ENCODE measurements around the gene BTBD10. TPM values are rescaled to one million over a fixed set of nuclear protein-coding genes. Genes with fewer than 3 reads are reported as not detected.

BTBD10 gene
- total RNA-seq, 1 experiment from 2014 or later: 58.0 TPM

- Histone ChIP-seq H3K4me1 (ENCODE audit: low read length) (no peaks in the 10 kb centered on the region), H3K27ac (ENCODE audit: low read length) (no peak overlapping the region), H3K9ac (ENCODE audit: low read length) (no peak overlapping the region), H4K20me1 (ENCODE audit: insufficient read depth, low read depth, low read length) (no peaks in the 10 kb centered on the region), H3K4me2 (ENCODE audit: low read depth, low read length, poor library complexity, severe bottlenecking) (no peak overlapping the region), H3K4me3 (ENCODE audit: low read length) (no peak overlapping the region), H2AFZ (ENCODE audit: low read length) (no peak overlapping the region), H3K36me3 (ENCODE audit: insufficient read depth, low read length) (no peaks in the 10 kb centered on the region), H3K9me2 (replicated peaks; ENCODE audit: insufficient read depth, low read length) (no peaks in the 10 kb centered on the region), H3K79me2 (ENCODE audit: low read length) (no peaks in the 10 kb centered on the region), H3K27me3 (ENCODE audit: low read length) (no peaks in the 10 kb centered on the region), H3K9me3 (ENCODE audit: low read length) (no peaks in the 10 kb centered on the region)
- no peak for DNase-seq
Measured at GRCh38 chr11:13349046-13349445, 114.0 kb downstream of the BTBD10 start.

DNA sequence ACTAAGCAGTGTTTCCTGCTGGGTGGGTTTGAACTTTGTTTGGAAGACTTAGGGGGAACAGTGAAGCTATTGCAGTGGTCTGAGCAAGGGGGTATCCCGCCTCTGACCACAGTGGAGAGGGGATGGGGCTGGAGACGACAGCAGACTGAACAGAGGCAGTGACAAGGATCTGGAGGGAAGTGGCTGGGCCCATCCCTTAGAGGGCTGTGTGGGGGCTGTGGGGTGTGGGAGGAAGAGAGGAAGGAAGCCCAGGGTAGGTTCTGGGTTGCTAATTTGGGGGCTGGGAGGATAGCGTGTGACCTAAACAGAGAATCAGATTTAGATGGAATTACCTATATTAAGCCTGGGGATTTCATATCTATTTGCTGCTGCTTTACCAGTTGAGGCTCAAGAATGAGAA, 114.7 kb downstream of the BTBD10 start:
- Histone ChIP-seq H3K9ac (ENCODE audit: low read length) (no peak overlapping the region), H3K4me3 (ENCODE audit: low read length) (no peak overlapping the region), H3K27me3 (ENCODE audit: low read length) (no peaks in the 10 kb centered on the region), H3K4me2 (ENCODE audit: low read depth, low read length, poor library complexity, severe bottlenecking) (no peak overlapping the region), H3K9me3 (ENCODE audit: low read length) (no peaks in the 10 kb centered on the region), H2AFZ (ENCODE audit: low read length) (no peak overlapping the region), H3K9me2 (replicated peaks; ENCODE audit: insufficient read depth, low read length) (no peaks in the 10 kb centered on the region), H3K36me3 (ENCODE audit: insufficient read depth, low read length) (no peaks in the 10 kb centered on the region), H4K20me1 (ENCODE audit: insufficient read depth, low read depth, low read length) (no peaks in the 10 kb centered on the region), H3K27ac (ENCODE audit: low read length) (no peak overlapping the region), H3K79me2 (ENCODE audit: low read length) (no peaks in the 10 kb centered on the region), H3K4me1 (ENCODE audit: low read length) (no peaks in the 10 kb centered on the region)
- no peak for DNase-seq

- Histone ChIP-seq H3K9ac (ENCODE audit: low read length) (no peak overlapping the region), H3K27me3 (ENCODE audit: low read length) (no peaks in the 10 kb centered on the region), H3K79me2 (ENCODE audit: low read length) (no peaks in the 10 kb centered on the region), H3K36me3 (ENCODE audit: insufficient read depth, low read length) (no peaks in the 10 kb centered on the region), H3K27ac (ENCODE audit: low read length) (no peak overlapping the region), H3K4me3 (ENCODE audit: low read length) (no peak overlapping the region), H3K4me1 (ENCODE audit: low read length) (no peaks in the 10 kb centered on the region), H3K4me2 (ENCODE audit: low read depth, low read length, poor library complexity, severe bottlenecking) (no peak overlapping the region), H3K9me2 (replicated peaks; ENCODE audit: insufficient read depth, low read length) (no peaks in the 10 kb centered on the region), H4K20me1 (ENCODE audit: insufficient read depth, low read depth, low read length) (no peaks in the 10 kb centered on the region), H2AFZ (ENCODE audit: low read length) (no peak overlapping the region), H3K9me3 (ENCODE audit: low read length) (no peaks in the 10 kb centered on the region)
- no peak for DNase-seq
Measured at GRCh38 chr11:13347901-13348300, 115.1 kb downstream of the BTBD10 start.

DNA sequence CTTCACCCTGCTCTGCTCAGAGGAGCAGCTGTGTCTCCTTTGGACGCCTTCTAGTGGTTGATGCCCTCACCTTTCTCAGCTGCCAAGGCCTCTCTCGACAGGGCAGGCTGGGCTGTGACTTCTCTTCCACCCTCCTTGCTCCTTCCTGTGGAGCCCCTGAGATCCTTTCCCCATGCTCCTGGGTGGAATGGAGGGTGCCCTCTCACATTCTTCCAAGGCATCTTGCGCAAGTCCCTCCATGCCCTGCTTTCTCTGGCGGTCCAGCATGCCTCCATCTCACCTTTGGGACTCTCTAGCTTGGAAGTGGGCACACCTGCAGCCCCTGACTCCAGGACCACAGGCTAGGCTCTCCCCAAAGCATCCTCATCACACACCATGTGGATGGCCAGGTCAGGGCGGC, 116.6 kb downstream of the BTBD10 start:
- DNase-seq: no peak
- Histone ChIP-seq H3K9me2 (replicated peaks; ENCODE audit: insufficient read depth, low read length) (no peaks in the 10 kb centered on the region), H4K20me1 (ENCODE audit: insufficient read depth, low read depth, low read length) (no peaks in the 10 kb centered on the region), H3K4me1 (ENCODE audit: low read length) (no peaks in the 10 kb centered on the region), H3K9ac (ENCODE audit: low read length) (no peak overlapping the region), H2AFZ (ENCODE audit: low read length) (no peak overlapping the region), H3K4me3 (ENCODE audit: low read length) (no peak overlapping the region), H3K36me3 (ENCODE audit: insufficient read depth, low read length) (no peaks in the 10 kb centered on the region), H3K27me3 (ENCODE audit: low read length) (no peaks in the 10 kb centered on the region), H3K9me3 (ENCODE audit: low read length) (no peaks in the 10 kb centered on the region), H3K79me2 (ENCODE audit: low read length) (no peaks in the 10 kb centered on the region), H3K27ac (ENCODE audit: low read length) (no peak overlapping the region), H3K4me2 (ENCODE audit: low read depth, low read length, poor library complexity, severe bottlenecking) (no peak overlapping the region)

DNA sequence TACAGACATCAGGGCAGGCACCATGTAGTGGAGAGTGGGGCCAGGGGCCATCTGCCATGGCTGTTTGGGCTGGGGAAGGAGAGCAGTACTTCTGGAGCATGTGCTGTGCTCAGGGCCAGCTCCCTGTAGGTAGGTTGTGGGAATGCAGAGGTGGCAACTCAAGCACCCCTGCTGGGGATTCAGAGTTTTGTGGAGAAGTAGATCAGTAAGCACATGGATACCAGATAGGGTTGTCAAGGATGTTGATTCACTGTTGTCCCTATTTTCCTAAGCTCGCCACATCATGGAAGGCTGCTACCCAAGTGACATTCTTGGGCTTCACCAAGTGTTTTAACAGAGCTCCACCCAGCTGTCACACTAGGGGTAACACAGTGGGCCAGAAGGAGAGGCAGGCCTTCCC, 118.2 kb downstream of the BTBD10 start:
- Histone ChIP-seq H3K27me3 (ENCODE audit: low read length) (no peaks in the 10 kb centered on the region), H3K4me3 (ENCODE audit: low read length) (no peak overlapping the region), H4K20me1 (ENCODE audit: insufficient read depth, low read depth, low read length) (no peaks in the 10 kb centered on the region)

DNA sequence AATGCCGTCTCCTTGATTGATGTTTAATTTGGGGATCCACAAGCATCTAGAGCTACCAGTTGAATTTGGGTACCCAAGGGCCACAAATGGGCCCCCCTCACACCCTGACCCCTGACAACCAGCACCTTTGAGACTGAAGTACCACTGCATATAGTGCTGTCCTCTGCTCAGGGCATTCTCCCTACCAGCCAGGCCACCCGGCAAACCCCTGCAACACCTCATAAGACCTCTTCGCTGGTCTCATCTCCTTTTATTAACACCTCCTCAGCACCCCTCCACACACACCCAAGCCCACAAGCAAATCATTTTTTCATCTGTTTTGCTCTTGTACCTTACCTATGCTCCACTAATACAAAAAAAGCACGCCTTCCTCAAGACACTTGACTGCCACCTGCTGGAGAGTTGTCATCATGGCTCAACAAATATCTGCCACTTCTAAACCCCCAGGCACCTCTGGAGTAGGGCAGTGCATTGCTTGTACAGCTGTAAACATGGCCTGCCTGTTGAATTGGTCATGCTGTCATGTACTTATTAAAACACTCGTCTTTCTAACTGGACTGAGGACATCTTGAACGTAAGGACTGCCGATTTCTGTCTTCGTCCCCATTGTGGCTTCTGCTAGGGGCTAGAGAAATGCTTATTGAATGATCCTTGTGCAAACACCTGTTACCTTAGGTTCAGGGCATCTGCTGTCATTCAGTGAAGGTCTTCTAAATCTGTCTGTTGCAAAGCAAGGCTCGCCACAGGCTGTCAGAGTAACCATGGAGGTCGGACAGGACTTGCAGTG, 118.9 kb downstream of the BTBD10 start:
- Histone ChIP-seq H4K20me1 (ENCODE audit: insufficient read depth, low read depth, low read length) (no peaks in the 10 kb centered on the region), H3K36me3 (ENCODE audit: insufficient read depth, low read length) (no peaks in the 10 kb centered on the region), H2AFZ (ENCODE audit: low read length) (no peak overlapping the region), H3K79me2 (ENCODE audit: low read length) (no peaks in the 10 kb centered on the region), H3K9me2 (replicated peaks; ENCODE audit: insufficient read depth, low read length) (no peaks in the 10 kb centered on the region), H3K9me3 (ENCODE audit: low read length) (no peaks in the 10 kb centered on the region), H3K27ac (ENCODE audit: low read length) (no peak overlapping the region), H3K4me1 (ENCODE audit: low read length) (no peaks in the 10 kb centered on the region), H3K9ac (ENCODE audit: low read length) (no peak overlapping the region), H3K4me3 (ENCODE audit: low read length) (no peak overlapping the region), H3K27me3 (ENCODE audit: low read length) (no peaks in the 10 kb centered on the region), H3K4me2 (ENCODE audit: low read depth, low read length, poor library complexity, severe bottlenecking) (no peak overlapping the region)
- peak; percentile 89 for DNase-seq

More for the DNA sequence above, 118.2 kb downstream of the BTBD10 start:
- no peaks in the 10 kb centered on the region for H3K36me3 ChIP-seq (ENCODE audit: insufficient read depth, low read length)
- no peak overlapping the region for H2AFZ ChIP-seq (ENCODE audit: low read length)
- H3K4me1 ChIP-seq (ENCODE audit: low read length): no peaks in the 10 kb centered on the region
- H3K79me2 ChIP-seq (ENCODE audit: low read length): no peaks in the 10 kb centered on the region
- no peak overlapping the region for H3K27ac ChIP-seq (ENCODE audit: low read length)
- H3K9me2 ChIP-seq (replicated peaks; ENCODE audit: insufficient read depth, low read length): no peaks in the 10 kb centered on the region
- no peaks in the 10 kb centered on the region for H3K9me3 ChIP-seq (ENCODE audit: low read length)
- H3K9ac ChIP-seq (ENCODE audit: low read length): no peak overlapping the region
- H3K4me2 ChIP-seq (ENCODE audit: low read depth, low read length, poor library complexity, severe bottlenecking): no peak overlapping the region
- DNase-seq: no peak

GRCh38 chr11:13343067-13343466, 120.0 kb downstream of the BTBD10 start:
- H3K79me2 ChIP-seq (ENCODE audit: low read length): no peaks in the 10 kb centered on the region
- no peaks in the 10 kb centered on the region for H4K20me1 ChIP-seq (ENCODE audit: insufficient read depth, low read depth, low read length)
- DNase-seq: no peak
- H3K36me3 ChIP-seq (ENCODE audit: insufficient read depth, low read length): no peaks in the 10 kb centered on the region
- no peaks in the 10 kb centered on the region for H3K9me2 ChIP-seq (replicated peaks; ENCODE audit: insufficient read depth, low read length)
- H3K4me2 ChIP-seq (ENCODE audit: low read depth, low read length, poor library complexity, severe bottlenecking): no peak overlapping the region
- H3K27ac ChIP-seq (ENCODE audit: low read length): no peak overlapping the region
- no peak overlapping the region for H3K9ac ChIP-seq (ENCODE audit: low read length)
- H3K9me3 ChIP-seq (ENCODE audit: low read length): no peaks in the 10 kb centered on the region
- H2AFZ ChIP-seq (ENCODE audit: low read length): no peak overlapping the region
- H3K4me1 ChIP-seq (ENCODE audit: low read length): no peaks in the 10 kb centered on the region
- no peaks in the 10 kb centered on the region for H3K27me3 ChIP-seq (ENCODE audit: low read length)
- H3K4me3 ChIP-seq (ENCODE audit: low read length): no peak overlapping the region

DNA sequence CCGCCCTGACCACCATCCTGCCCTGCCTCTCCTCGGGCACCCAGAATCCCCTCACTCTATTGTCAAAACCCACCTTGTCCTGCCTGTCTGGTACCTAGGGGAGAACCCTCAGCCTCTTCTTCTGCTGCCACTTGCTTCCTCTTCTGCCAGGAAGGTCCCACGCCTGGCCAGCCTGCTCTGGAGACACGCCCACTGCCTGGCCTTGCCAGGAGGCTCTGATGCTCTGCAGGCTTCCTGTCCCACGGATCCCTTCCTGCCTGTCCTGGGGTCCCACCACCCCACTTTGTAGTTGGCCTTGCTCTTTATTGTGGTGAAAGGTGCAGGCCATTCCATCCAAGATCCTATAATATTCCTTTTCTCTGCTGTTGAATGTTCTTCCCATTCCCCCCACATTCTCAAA, 122.0 kb downstream of the BTBD10 start:
- Histone ChIP-seq H3K4me1 (ENCODE audit: low read length) (no peaks in the 10 kb centered on the region), H4K20me1 (ENCODE audit: insufficient read depth, low read depth, low read length) (no peaks in the 10 kb centered on the region), H3K9ac (ENCODE audit: low read length) (no peak overlapping the region), H3K4me2 (ENCODE audit: low read depth, low read length, poor library complexity, severe bottlenecking) (no peak overlapping the region), H3K27me3 (ENCODE audit: low read length) (no peaks in the 10 kb centered on the region), H3K79me2 (ENCODE audit: low read length) (no peaks in the 10 kb centered on the region), H3K9me2 (replicated peaks; ENCODE audit: insufficient read depth, low read length) (no peaks in the 10 kb centered on the region), H2AFZ (ENCODE audit: low read length) (no peak overlapping the region), H3K27ac (ENCODE audit: low read length) (no peak overlapping the region), H3K36me3 (ENCODE audit: insufficient read depth, low read length) (no peaks in the 10 kb centered on the region), H3K9me3 (ENCODE audit: low read length) (no peaks in the 10 kb centered on the region), H3K4me3 (ENCODE audit: low read length) (no peak overlapping the region)
- DNase-seq: no peak

Data from Karpas-422 (cell line).